Measurements from ENCODE around the gene TLN1. TPM values are rescaled to one million over a fixed set of nuclear protein-coding genes. Genes with fewer than 3 reads are reported as not detected.

Gene TLN1
- total and polyA plus RNA-seq, 2 of the 4 experiments (the other 2 are of a cell fraction) = 228 to 346 TPM

- TF ChIP-seq MAFK (IDR thresholded peaks at IDR 0.05; ENCODE audit: low read depth, low read length) = no peak
- no peak for TF ChIP-seq RAD21 (IDR thresholded peaks at IDR 0.05; ENCODE audit: low read length)
- TF ChIP-seq CHD1 (IDR thresholded peaks at IDR 0.05; ENCODE audit: low read depth, low read length) = no peak
- no peak for TF ChIP-seq USF2 (IDR thresholded peaks at IDR 0.05; ENCODE audit: low read depth, low read length)
- TF ChIP-seq MXI1 (IDR thresholded peaks at IDR 0.05; ENCODE audit: borderline replicate concordance, low read depth, low read length) = no peak
- TF ChIP-seq ELK1 (IDR thresholded peaks at IDR 0.05; ENCODE audit: borderline replicate concordance, low read depth, low read length) = no peak
- TF ChIP-seq FOS (IDR thresholded peaks at IDR 0.05; ENCODE audit: low read depth, low read length) = no peak
- no peak for TF ChIP-seq RFX5 (IDR thresholded peaks at IDR 0.05; ENCODE audit: low read depth, low read length)
- no peak for TF ChIP-seq CEBPB (IDR thresholded peaks at IDR 0.05; ENCODE audit: low read depth, low read length)
- no peak for TF ChIP-seq NFE2L2 (IDR thresholded peaks at IDR 0.05; ENCODE audit: low read depth, low read length)
- no peak for TF ChIP-seq MAZ (IDR thresholded peaks at IDR 0.05; ENCODE audit: borderline replicate concordance, low read depth, low read length)
- no peak for TF ChIP-seq SMC3 (IDR thresholded peaks at IDR 0.05; ENCODE audit: low read depth, low read length)
- no peak for TF ChIP-seq RCOR1 (IDR thresholded peaks at IDR 0.05; ENCODE audit: insufficient replicate concordance, low read length)
- no peak for TF ChIP-seq POLR2A (IDR thresholded peaks at IDR 0.05; ENCODE audit: low read depth, low read length)
- no peak for TF ChIP-seq BHLHE40 (IDR thresholded peaks at IDR 0.05; ENCODE audit: low read depth, low read length)
- TF ChIP-seq CTCF (conservative IDR thresholded peaks at IDR 0.05; ENCODE audit: low read depth, low read length) = no peak
- intact Hi-C loops (cut with micrococcal nuclease) = no loop called here
- DNase-seq = no peak
These were observed 25.4 kb upstream of the TLN1 start for GRCh38 chr9:35757226-35757891.

More at GRCh38 chr9:35757226-35757891, 25.4 kb upstream of the TLN1 start:
- Histone ChIP-seq H3K18ac (ENCODE audit: low read depth, low read length) (no peak overlapping the region), H2BK20ac (ENCODE audit: low read depth, low read length) (no peak overlapping the region), H3K9me3 (ENCODE audit: control insufficient read depth, insufficient read depth, low read length) (no peaks in the 10 kb centered on the region), H3K27ac (ENCODE audit: insufficient read depth, low read length) (no peak overlapping the region), H3K23ac (ENCODE audit: low read depth, low read length) (no peak overlapping the region), H2AFZ (replicated peaks; ENCODE audit: low read length, poor library complexity) (peak overlapping the region; percentile 53), H3K9ac (ENCODE audit: low read depth, low read length) (no peak overlapping the region), H3K27me3 (ENCODE audit: control insufficient read depth, insufficient read depth, low read length) (peaks cover 2% of the 10 kb centered on the region; the same call in 1 of the 2 replicates), H2AK9ac (replicated peaks; ENCODE audit: low read depth, low read length, poor library complexity) (peak overlapping the region; percentile 9), H4K5ac (ENCODE audit: low read depth, low read length) (no peak overlapping the region), H2BK120ac (ENCODE audit: low read depth, low read length) (no peak overlapping the region), H3K4me2 (ENCODE audit: low read depth, low read length) (no peak overlapping the region; the same call in 1 of the 2 replicates), H2AK5ac (ENCODE audit: low read depth, low read length) (no peak overlapping the region), H3K4ac (ENCODE audit: low read depth, low read length) (no peak overlapping the region), H2BK5ac (ENCODE audit: low read depth, low read length, poor library complexity, severe bottlenecking) (no peak overlapping the region), H3K14ac (replicated peaks; ENCODE audit: low read depth, low read length) (no peak overlapping the region), H3K79me1 (ENCODE audit: low read depth in 1 of 2, low read length in 2 of 2) (no peaks in the 10 kb centered on the region), H4K91ac (ENCODE audit: insufficient read depth, low read depth, low read length) (no peak overlapping the region), H4K20me1 (ENCODE audit: insufficient read depth, low read length) (no peaks in the 10 kb centered on the region), H3K36me3 (ENCODE audit: control insufficient read depth, insufficient read depth, low read length) (peaks cover 25% of the 10 kb centered on the region), H3K4me1 (ENCODE audit: control insufficient read depth, insufficient read depth, low read length) (peaks cover 7% of the 10 kb centered on the region; the same call in 1 of the 2 replicates), H3K9me1 (ENCODE audit: insufficient read depth, low read length) (peaks cover 5% of the 10 kb centered on the region), H3K4me3 (ENCODE audit: insufficient read depth, low read depth, low read length) (no peak overlapping the region), H4K8ac (ENCODE audit: low read depth in 2 of 2, low read length in 2 of 2) (no peak overlapping the region), H3K56ac (ENCODE audit: extremely low read depth, insufficient read depth, low read length) (no peak overlapping the region), H2BK15ac (ENCODE audit: low read depth, low read length) (no peak overlapping the region)
- dilution Hi-C loops (cut with HindIII; ENCODE audit: low sequenced_read_pairs, unreplicated experiment) = no loop called here
- no peak for ATAC-seq (ENCODE audit: low read depth)
- WGBS, 2 experiments (ENCODE audit: extremely low coverage in 2 of 2, insufficient read length in 1 of 2) = 32% methylated on average over 11 of the region's 20 CpGs; no CpG with 5 or more reads in 1 of the 2 experiments
- in situ Hi-C loops (cut with MboI; ENCODE audit: low sequenced_read_pairs) = no loop called here
- CTCF ChIA-PET = interaction anchor here (0.5 kb wide), 1 partner anchor 17 kb away, joined by 3 read pairs; no protein-coding TSS in a partner anchor
- POLR2A ChIA-PET (ENCODE audit: unreplicated experiment) = no interaction called here
- BruUV-seq (replicated peaks) = no TSS peak
